Esophagus (tissue), 2 donors: Measurements from ENCODE around the gene WDFY3. TPM values are rescaled to one million over a fixed set of nuclear protein-coding genes. Genes with fewer than 3 reads are reported as not detected.

Source experiments
- H3K27ac ChIP-seq, 2 donors: one replicate each; pipeline ENCODE4 v1.5.1; 2013; ENCODE audit warnings: low read depth in 2 of 2, mild to moderate bottlenecking in 2 of 2, inconsistent platforms in 1 of 2, low read length in 1 of 2, moderate library complexity in 1 of 2
- H3K27me3 ChIP-seq, 2 donors: one replicate each; pipeline ENCODE4 v1.6.1; 2013; ENCODE audit warnings: low read length in 2 of 2, control low read depth in 1 of 2, mild to moderate bottlenecking in 1 of 2; ENCODE audit not compliant: insufficient read depth in 2 of 2, control insufficient read depth in 1 of 2
- H3K36me3 ChIP-seq, 2 donors: one replicate each; pipeline ENCODE4 v1.6.1; 2013; ENCODE audit warnings: low read length in 1 of 2; ENCODE audit not compliant: control insufficient read depth in 2 of 2, insufficient read depth in 2 of 2
- H3K4me1 ChIP-seq, 2 donors: one replicate each; pipeline ENCODE4 v1.6.1; 2013; ENCODE audit warnings: low read length in 1 of 2; ENCODE audit not compliant: control insufficient read depth in 2 of 2, insufficient read depth in 2 of 2
- H3K4me3 ChIP-seq, 2 donors: one replicate each; pipeline ENCODE4 v1.5.1; 2013; ENCODE audit warnings: low read length in 2 of 2, mild to moderate bottlenecking in 2 of 2, low read depth in 1 of 2, moderate library complexity in 1 of 2
- H3K9me3 ChIP-seq, 2 donors: one replicate each; pipeline ENCODE4 v1.6.1; 2013; ENCODE audit warnings: mild to moderate bottlenecking in 2 of 2, low read depth in 1 of 2, low read length in 1 of 2, moderate library complexity in 1 of 2; ENCODE audit not compliant: control insufficient read depth in 2 of 2, insufficient read depth in 1 of 2
- WGBS, 2 donors: extraction: QIAGEN DNeasy Blood & Tissue Kit; methylation state at CpG; one replicate each; pipeline ENCODE4 v1.1.7; 2013; 5-methylcytosine and 5-hydroxymethylcytosine counted together
- polyA plus RNA-seq, 2 donors: library from polyadenylated mRNA; stranded (reverse); fragments of 200-250 nt; gene quantifications; one replicate each; pipeline ENCODE4 v1.2.3, GENCODE V29; 2013
- donor health status: healthy with polysubstance abuse.
- donor health status: Bipolar disorder and iron deficiency.

WDFY3 gene
- polyA plus RNA-seq, 2 donors, result 9.4 to 10.8 TPM

- 88 to 93% methylated on average over 4 of the region's 4 CpGs for WGBS, 2 donors
- no peaks in the 10 kb centered on the region for H3K9me3 ChIP-seq
- no peaks in the 10 kb centered on the region for H3K36me3 ChIP-seq
- no peak overlapping the region for H3K4me3 ChIP-seq
- H3K4me1 ChIP-seq, result no peaks in the 10 kb centered on the region
- H3K27ac ChIP-seq, result no peak overlapping the region
- H3K27me3 ChIP-seq, result no peaks in the 10 kb centered on the region
Measured at GRCh38 chr4:84875636-84876371, 90.7 kb downstream of the WDFY3 start.

DNA sequence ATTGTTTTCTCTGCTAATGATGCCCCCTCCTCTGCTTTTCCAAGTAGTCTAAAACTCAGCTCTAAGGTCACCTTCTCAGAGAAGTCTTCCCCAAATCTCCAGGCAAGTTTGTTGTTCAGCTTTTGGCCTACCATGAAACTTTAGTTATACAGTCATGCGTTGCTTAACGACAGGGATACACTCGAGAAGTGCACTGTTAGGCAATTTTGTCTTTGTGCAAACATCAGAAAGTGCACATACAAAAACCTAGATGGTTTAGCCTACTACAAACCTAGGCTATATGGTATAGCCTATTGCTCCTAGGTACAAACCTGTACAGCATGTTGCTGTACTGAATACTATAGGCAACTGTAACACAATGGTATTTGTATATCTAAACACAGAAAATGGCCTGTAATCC lies 91.9 kb downstream of the WDFY3 start:
- Histone ChIP-seq H3K27ac (no peak overlapping the region), H3K36me3 (no peaks in the 10 kb centered on the region), H3K4me1 (no peaks in the 10 kb centered on the region), H3K9me3 (no peaks in the 10 kb centered on the region), H3K4me3 (no peak overlapping the region), H3K27me3 (no peaks in the 10 kb centered on the region)
- 96 to 97% methylated on average over 3 of the region's 3 CpGs for WGBS, 2 donors

GRCh38 chr4:84870398-84871163 lies 95.9 kb downstream of the WDFY3 start:
- Histone ChIP-seq H3K36me3 (no peaks in the 10 kb centered on the region), H3K4me3 (no peak overlapping the region), H3K4me1 (no peaks in the 10 kb centered on the region), H3K27ac (no peak overlapping the region), H3K9me3 (no peaks in the 10 kb centered on the region), H3K27me3 (no peaks in the 10 kb centered on the region)
- 88% methylated on average over 2 of the region's 2 CpGs for WGBS, 2 donors

- WGBS, 2 donors, result 77% methylated on average over 2 of the region's 2 CpGs
- H3K36me3 ChIP-seq, result no peaks in the 10 kb centered on the region
- no peak overlapping the region for H3K4me3 ChIP-seq
- H3K4me1 ChIP-seq, result no peaks in the 10 kb centered on the region
- no peaks in the 10 kb centered on the region for H3K9me3 ChIP-seq
- H3K27ac ChIP-seq, result no peak overlapping the region
- H3K27me3 ChIP-seq, result no peaks in the 10 kb centered on the region
Measured at GRCh38 chr4:84866295-84866694, 100.2 kb downstream of the WDFY3 start.

DNA sequence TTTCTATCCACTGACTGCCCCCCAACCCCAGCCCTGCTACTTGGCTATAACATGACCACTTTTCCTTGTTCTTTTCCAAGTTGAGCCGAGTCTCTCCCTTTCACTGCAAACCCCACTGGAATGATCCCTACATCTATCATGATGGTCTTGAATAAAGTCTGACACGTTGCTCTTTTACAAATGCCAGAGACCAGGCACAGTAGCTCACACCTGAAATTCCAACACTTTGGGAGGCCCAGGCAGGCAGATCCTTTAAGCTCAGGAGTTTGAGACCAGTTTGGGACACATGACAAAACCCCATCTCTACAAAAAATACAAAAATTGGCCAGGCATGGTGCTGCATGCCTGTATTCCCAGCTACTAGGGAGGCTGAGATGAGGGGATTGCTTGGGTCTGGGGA lies 100.9 kb downstream of the WDFY3 start:
- Histone ChIP-seq H3K36me3 (no peaks in the 10 kb centered on the region), H3K9me3 (no peaks in the 10 kb centered on the region), H3K4me3 (no peak overlapping the region), H3K4me1 (no peaks in the 10 kb centered on the region), H3K27ac (no peak overlapping the region), H3K27me3 (no peaks in the 10 kb centered on the region)
- WGBS, 2 donors, result 75 to 80% methylated on average over 2 of the region's 2 CpGs

DNA sequence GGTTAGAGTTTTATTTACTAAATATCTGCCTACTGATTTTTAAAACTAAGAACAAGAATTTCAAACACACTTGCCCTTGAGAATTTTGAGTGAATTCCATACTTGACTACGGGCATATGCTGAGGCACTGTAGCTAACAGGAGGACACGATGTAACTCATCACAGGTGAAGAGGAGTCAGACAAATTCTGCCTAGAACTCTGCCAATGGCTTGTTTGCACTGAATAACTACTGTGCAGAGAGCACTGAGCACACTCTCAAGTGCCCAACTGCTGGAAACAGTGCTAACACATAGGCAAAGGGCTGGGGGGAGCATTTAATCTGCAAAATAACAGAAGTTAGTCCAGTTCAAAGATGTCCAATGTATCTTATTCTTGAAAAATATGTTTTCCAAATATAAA lies 104.4 kb downstream of the WDFY3 start:
- H3K27me3 ChIP-seq, result no peaks in the 10 kb centered on the region
- no peak overlapping the region for H3K4me3 ChIP-seq
- 86 to 91% methylated on average over 2 of the region's 2 CpGs for WGBS, 2 donors
- H3K27ac ChIP-seq, result no peak overlapping the region
- no peaks in the 10 kb centered on the region for H3K4me1 ChIP-seq
- peaks cover 2 to 4% of the 10 kb centered on the region in 2 donors for H3K36me3 ChIP-seq
- no peaks in the 10 kb centered on the region for H3K9me3 ChIP-seq

DNA sequence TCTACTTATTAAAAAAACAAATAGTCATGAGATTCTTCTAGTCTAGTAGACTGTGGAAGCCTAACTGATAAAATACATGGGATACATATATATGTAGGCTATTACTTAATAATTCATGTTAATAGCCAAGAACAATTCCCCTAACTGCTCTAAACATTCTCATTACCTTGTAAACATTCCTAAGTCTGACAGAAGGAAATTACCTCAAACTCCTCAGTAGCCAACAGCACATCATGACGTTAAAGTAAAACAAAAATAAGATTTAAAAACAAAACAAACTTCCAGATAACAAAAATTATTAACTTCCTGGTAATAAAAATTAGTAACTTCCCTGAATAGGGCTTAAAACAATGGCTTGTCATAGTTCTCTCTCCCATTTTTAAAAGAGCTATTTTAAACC lies 109.2 kb downstream of the WDFY3 start:
- Histone ChIP-seq H3K27me3 (no peaks in the 10 kb centered on the region), H3K27ac (no peak overlapping the region), H3K4me1 (no peaks in the 10 kb centered on the region), H3K9me3 (no peaks in the 10 kb centered on the region), H3K4me3 (no peak overlapping the region), H3K36me3 (peaks cover 4 to 5% of the 10 kb centered on the region in 2 donors)
- 51 to 65% methylated on average over 1 of the region's 1 CpG for WGBS, 2 donors

GRCh38 chr4:84856468-84857049 lies 109.9 kb downstream of the WDFY3 start:
- peaks cover 4 to 5% of the 10 kb centered on the region in 2 donors for H3K36me3 ChIP-seq
- no peak overlapping the region for H3K27ac ChIP-seq
- H3K4me1 ChIP-seq, result no peaks in the 10 kb centered on the region
- no peaks in the 10 kb centered on the region for H3K27me3 ChIP-seq
- H3K9me3 ChIP-seq, result no peaks in the 10 kb centered on the region
- H3K4me3 ChIP-seq, result no peak overlapping the region
- 53 to 73% methylated on average over 1 of the region's 1 CpG for WGBS, 2 donors

DNA sequence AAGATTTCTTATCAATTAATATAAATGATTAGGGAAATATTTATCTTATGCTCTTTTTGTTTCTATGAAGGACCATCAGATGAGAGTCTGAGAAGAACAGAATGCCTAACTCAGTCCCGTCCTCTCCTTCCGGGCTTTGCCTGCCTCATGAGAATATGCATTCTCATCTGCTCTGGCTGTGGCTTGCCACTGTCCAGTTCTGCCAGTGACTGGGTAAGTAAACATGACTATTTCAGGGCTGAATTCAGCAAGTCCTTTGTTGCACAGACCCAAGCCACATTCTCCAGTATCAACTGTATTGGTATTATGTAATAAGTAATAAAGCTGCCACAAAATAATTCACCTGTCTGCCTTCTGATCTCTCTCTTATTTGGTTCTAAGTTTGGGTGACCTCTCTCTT lies 110.7 kb downstream of the WDFY3 start:
- Histone ChIP-seq H3K4me3 (no peak overlapping the region), H3K27ac (no peak overlapping the region), H3K27me3 (no peaks in the 10 kb centered on the region), H3K36me3 (peaks cover 4 to 5% of the 10 kb centered on the region in 2 donors), H3K4me1 (no peaks in the 10 kb centered on the region), H3K9me3 (no peaks in the 10 kb centered on the region)
- 76 to 80% methylated on average over 2 of the region's 2 CpGs for WGBS, 2 donors
